ENCODE data around the gene AUTS2.

AUTS2 gene

GRCh38 chr7:70659263-70659662 lies 1061.0 kb downstream of the AUTS2 start:
- no peak overlapping the region for H3K4me3 ChIP-seq (ENCODE audit: low read length)
- H2BK5ac ChIP-seq (ENCODE audit: low read length), result no peak overlapping the region
- H3K36me3 ChIP-seq (ENCODE audit: control insufficient read depth, insufficient read depth, low read length), result no peaks in the 10 kb centered on the region
- no peak overlapping the region for H3K9ac ChIP-seq (ENCODE audit: low read length)
- no peaks in the 10 kb centered on the region for H3K27me3 ChIP-seq (ENCODE audit: insufficient read depth, low read length, poor library complexity)
- WGBS (ENCODE audit: extremely low coverage, insufficient coverage, low lambda C conversion rate), result no CpG with 5 or more reads among the region's 8 CpGs
- no peak overlapping the region for H2BK120ac ChIP-seq (ENCODE audit: low read depth, low read length)
- no peak overlapping the region for H4K5ac ChIP-seq (ENCODE audit: low read length)
- no peaks in the 10 kb centered on the region for H3K4me1 ChIP-seq (ENCODE audit: control insufficient read depth, low read depth, low read length)
- no peak overlapping the region for H3K27ac ChIP-seq (ENCODE audit: low read depth, low read length)
- H3K79me2 ChIP-seq (ENCODE audit: control insufficient read depth, insufficient read depth, low read length), result no peaks in the 10 kb centered on the region
- no peak overlapping the region for H2AK5ac ChIP-seq (ENCODE audit: low read length)
- no peaks in the 10 kb centered on the region for H3K79me1 ChIP-seq (ENCODE audit: low read length)
- H3K56ac ChIP-seq (ENCODE audit: low read length), result no peak overlapping the region
- no peak overlapping the region for H3K4ac ChIP-seq (ENCODE audit: low read depth, low read length)
- H3K18ac ChIP-seq (ENCODE audit: low read length), result no peak overlapping the region
- H3K4me2 ChIP-seq (ENCODE audit: low read length), result no peak overlapping the region
- no peak overlapping the region for H3K23ac ChIP-seq (ENCODE audit: low read length)
- DNase-seq, result no peak
- H4K8ac ChIP-seq (ENCODE audit: low read depth, low read length), result no peak overlapping the region
- H2BK15ac ChIP-seq (replicated peaks; ENCODE audit: low read depth), result no peak overlapping the region

- H4K8ac ChIP-seq (ENCODE audit: low read depth, low read length), result no peak overlapping the region
- WGBS (ENCODE audit: extremely low coverage, insufficient coverage, low lambda C conversion rate), result no CpG with 5 or more reads among the region's 10 CpGs
Measured at GRCh38 chr7:70660154-70660818, 1062.0 kb downstream of the AUTS2 start.

GRCh38 chr7:70660819-70661191 lies 1062.5 kb downstream of the AUTS2 start:
- no peaks in the 10 kb centered on the region for H3K36me3 ChIP-seq (ENCODE audit: control insufficient read depth, insufficient read depth, low read length)
- H2BK120ac ChIP-seq (ENCODE audit: low read depth, low read length), result no peak overlapping the region
- no peak for DNase-seq
- no peak overlapping the region for H4K5ac ChIP-seq (ENCODE audit: low read length)
- WGBS (ENCODE audit: extremely low coverage, insufficient coverage, low lambda C conversion rate), result no CpG with 5 or more reads among the region's 3 CpGs
- no peaks in the 10 kb centered on the region for H3K79me2 ChIP-seq (ENCODE audit: control insufficient read depth, insufficient read depth, low read length)
- no peak overlapping the region for H3K4me3 ChIP-seq (ENCODE audit: low read length)
- no peak overlapping the region for H3K18ac ChIP-seq (ENCODE audit: low read length)
- H2BK15ac ChIP-seq (replicated peaks; ENCODE audit: low read depth), result no peak overlapping the region
- no peak overlapping the region for H3K4me2 ChIP-seq (ENCODE audit: low read length)
- H3K23ac ChIP-seq (ENCODE audit: low read length), result no peak overlapping the region
- no peak overlapping the region for H2BK5ac ChIP-seq (ENCODE audit: low read length)
- no peak overlapping the region for H3K9ac ChIP-seq (ENCODE audit: low read length)
- no peaks in the 10 kb centered on the region for H3K4me1 ChIP-seq (ENCODE audit: control insufficient read depth, low read depth, low read length)
- no peak overlapping the region for H3K56ac ChIP-seq (ENCODE audit: low read length)
- H3K79me1 ChIP-seq (ENCODE audit: low read length), result no peaks in the 10 kb centered on the region
- no peak overlapping the region for H4K8ac ChIP-seq (ENCODE audit: low read depth, low read length)
- no peak overlapping the region for H3K27ac ChIP-seq (ENCODE audit: low read depth, low read length)
- H2AK5ac ChIP-seq (ENCODE audit: low read length), result no peak overlapping the region
- no peak overlapping the region for H3K4ac ChIP-seq (ENCODE audit: low read depth, low read length)
- no peaks in the 10 kb centered on the region for H3K27me3 ChIP-seq (ENCODE audit: insufficient read depth, low read length, poor library complexity)

More at GRCh38 chr7:70660154-70660818, 1062.0 kb downstream of the AUTS2 start:
- Histone ChIP-seq H3K56ac (ENCODE audit: low read length) (no peak overlapping the region), H3K4me1 (ENCODE audit: control insufficient read depth, low read depth, low read length) (no peaks in the 10 kb centered on the region), H2BK120ac (ENCODE audit: low read depth, low read length) (no peak overlapping the region), H3K27me3 (ENCODE audit: insufficient read depth, low read length, poor library complexity) (no peaks in the 10 kb centered on the region), H3K23ac (ENCODE audit: low read length) (no peak overlapping the region), H3K79me1 (ENCODE audit: low read length) (no peaks in the 10 kb centered on the region), H2AK5ac (ENCODE audit: low read length) (no peak overlapping the region), H3K18ac (ENCODE audit: low read length) (no peak overlapping the region), H3K27ac (ENCODE audit: low read depth, low read length) (no peak overlapping the region), H3K4me2 (ENCODE audit: low read length) (no peak overlapping the region), H3K9ac (ENCODE audit: low read length) (no peak overlapping the region), H2BK15ac (replicated peaks; ENCODE audit: low read depth) (no peak overlapping the region), H3K79me2 (ENCODE audit: control insufficient read depth, insufficient read depth, low read length) (no peaks in the 10 kb centered on the region), H2BK5ac (ENCODE audit: low read length) (no peak overlapping the region), H3K36me3 (ENCODE audit: control insufficient read depth, insufficient read depth, low read length) (no peaks in the 10 kb centered on the region), H4K5ac (ENCODE audit: low read length) (no peak overlapping the region), H3K4ac (ENCODE audit: low read depth, low read length) (no peak overlapping the region), H3K4me3 (ENCODE audit: low read length) (no peak overlapping the region)
- DNase-seq, result no peak

- Histone ChIP-seq H3K56ac (ENCODE audit: low read length) (no peak overlapping the region), H3K79me1 (ENCODE audit: low read length) (no peaks in the 10 kb centered on the region), H2BK15ac (replicated peaks; ENCODE audit: low read depth) (no peak overlapping the region), H2AK5ac (ENCODE audit: low read length) (no peak overlapping the region), H4K8ac (ENCODE audit: low read depth, low read length) (no peak overlapping the region), H2BK5ac (ENCODE audit: low read length) (no peak overlapping the region), H3K79me2 (ENCODE audit: control insufficient read depth, insufficient read depth, low read length) (no peaks in the 10 kb centered on the region), H3K4me3 (ENCODE audit: low read length) (no peak overlapping the region), H3K18ac (ENCODE audit: low read length) (no peak overlapping the region), H3K4me2 (ENCODE audit: low read length) (no peak overlapping the region), H3K27ac (ENCODE audit: low read depth, low read length) (no peak overlapping the region), H3K27me3 (ENCODE audit: insufficient read depth, low read length, poor library complexity) (no peaks in the 10 kb centered on the region), H2BK120ac (ENCODE audit: low read depth, low read length) (no peak overlapping the region), H3K23ac (ENCODE audit: low read length) (no peak overlapping the region), H3K9ac (ENCODE audit: low read length) (no peak overlapping the region), H4K5ac (ENCODE audit: low read length) (no peak overlapping the region), H3K4me1 (ENCODE audit: control insufficient read depth, low read depth, low read length) (no peaks in the 10 kb centered on the region), H3K36me3 (ENCODE audit: control insufficient read depth, insufficient read depth, low read length) (no peaks in the 10 kb centered on the region), H3K4ac (ENCODE audit: low read depth, low read length) (no peak overlapping the region)
- DNase-seq, result no peak
- WGBS (ENCODE audit: extremely low coverage, insufficient coverage, low lambda C conversion rate), result no CpG with 5 or more reads among the region's 3 CpGs
Measured at GRCh38 chr7:70663680-70664079, 1065.4 kb downstream of the AUTS2 start.

GRCh38 chr7:70665997-70666396 lies 1067.7 kb downstream of the AUTS2 start:
- H3K4me2 ChIP-seq (ENCODE audit: low read length), result no peak overlapping the region
- H3K27me3 ChIP-seq (ENCODE audit: insufficient read depth, low read length, poor library complexity), result no peaks in the 10 kb centered on the region
- H2BK5ac ChIP-seq (ENCODE audit: low read length), result no peak overlapping the region
- no peak overlapping the region for H3K56ac ChIP-seq (ENCODE audit: low read length)
- no peak overlapping the region for H3K18ac ChIP-seq (ENCODE audit: low read length)
- no peak overlapping the region for H2AK5ac ChIP-seq (ENCODE audit: low read length)
- H3K4me1 ChIP-seq (ENCODE audit: control insufficient read depth, low read depth, low read length), result no peaks in the 10 kb centered on the region
- no peak overlapping the region for H2BK120ac ChIP-seq (ENCODE audit: low read depth, low read length)
- no peaks in the 10 kb centered on the region for H3K36me3 ChIP-seq (ENCODE audit: control insufficient read depth, insufficient read depth, low read length)
- H4K8ac ChIP-seq (ENCODE audit: low read depth, low read length), result no peak overlapping the region
- no peak for DNase-seq
- WGBS (ENCODE audit: extremely low coverage, insufficient coverage, low lambda C conversion rate), result no CpG with 5 or more reads among the region's 2 CpGs
- H3K9ac ChIP-seq (ENCODE audit: low read length), result no peak overlapping the region
- H3K4me3 ChIP-seq (ENCODE audit: low read length), result no peak overlapping the region
- H3K4ac ChIP-seq (ENCODE audit: low read depth, low read length), result no peak overlapping the region
- no peaks in the 10 kb centered on the region for H3K79me1 ChIP-seq (ENCODE audit: low read length)
- no peak overlapping the region for H4K5ac ChIP-seq (ENCODE audit: low read length)
- no peaks in the 10 kb centered on the region for H3K79me2 ChIP-seq (ENCODE audit: control insufficient read depth, insufficient read depth, low read length)
- no peak overlapping the region for H2BK15ac ChIP-seq (replicated peaks; ENCODE audit: low read depth)
- no peak overlapping the region for H3K27ac ChIP-seq (ENCODE audit: low read depth, low read length)
- H3K23ac ChIP-seq (ENCODE audit: low read length), result no peak overlapping the region

GRCh38 chr7:70667406-70667805 lies 1069.1 kb downstream of the AUTS2 start:
- Histone ChIP-seq H2BK120ac (ENCODE audit: low read depth, low read length) (no peak overlapping the region), H3K4ac (ENCODE audit: low read depth, low read length) (no peak overlapping the region), H3K56ac (ENCODE audit: low read length) (no peak overlapping the region), H4K8ac (ENCODE audit: low read depth, low read length) (no peak overlapping the region), H3K36me3 (ENCODE audit: control insufficient read depth, insufficient read depth, low read length) (no peaks in the 10 kb centered on the region), H3K23ac (ENCODE audit: low read length) (no peak overlapping the region), H3K4me1 (ENCODE audit: control insufficient read depth, low read depth, low read length) (no peaks in the 10 kb centered on the region), H3K79me1 (ENCODE audit: low read length) (no peaks in the 10 kb centered on the region), H3K4me3 (ENCODE audit: low read length) (no peak overlapping the region), H3K27ac (ENCODE audit: low read depth, low read length) (no peak overlapping the region), H2BK15ac (replicated peaks; ENCODE audit: low read depth) (no peak overlapping the region), H2AK5ac (ENCODE audit: low read length) (no peak overlapping the region), H3K79me2 (ENCODE audit: control insufficient read depth, insufficient read depth, low read length) (no peaks in the 10 kb centered on the region), H3K9ac (ENCODE audit: low read length) (no peak overlapping the region), H2BK5ac (ENCODE audit: low read length) (no peak overlapping the region), H3K27me3 (ENCODE audit: insufficient read depth, low read length, poor library complexity) (no peaks in the 10 kb centered on the region), H3K4me2 (ENCODE audit: low read length) (no peak overlapping the region), H3K18ac (ENCODE audit: low read length) (no peak overlapping the region), H4K5ac (ENCODE audit: low read length) (no peak overlapping the region)
- WGBS (ENCODE audit: extremely low coverage, insufficient coverage, low lambda C conversion rate), result no CpG with 5 or more reads among the region's 2 CpGs
- no peak for DNase-seq

Data from mesendoderm (in vitro differentiated cells).